SK-N-MC (cell line): ENCODE measurements around the gene MYO18B.

Experiments used
- EZH2 ChIP-seq: fragments of 200-600 bp; sonication (generic); IDR thresholded peaks from one replicate; pipeline ENCODE4 v1.6.1; 2017; ENCODE audit warnings: antibody characterized with exemption
- FOXP2 ChIP-seq: optimal IDR thresholded peaks from 2 replicates; pipeline ENCODE3; 2011; ENCODE audit warnings: mild to moderate bottlenecking, moderate library complexity; ENCODE audit not compliant: insufficient read depth; ENCODE audit errors: extremely low read length, control extremely low read depth
- POLR2AphosphoS5 ChIP-seq: IDR thresholded peaks from 2 replicates; pipeline ENCODE4 v1.6.1; 2012; ENCODE audit warnings: mild to moderate bottlenecking, low read depth, low read length, borderline replicate concordance

- no peak for TF ChIP-seq POLR2AphosphoS5
- no peak for TF ChIP-seq EZH2
- no peak for TF ChIP-seq FOXP2
Observed at GRCh38 chr22:25829237-25829636, 87.2 kb downstream of the MYO18B start.
